Endothelial cell (in vitro differentiated cells): ENCODE results near the gene HSPA8. TPM values are rescaled to one million over a fixed set of nuclear protein-coding genes. Genes with fewer than 3 reads are reported as not detected.

Experiments
- DNase-seq: peaks from one replicate; pipeline ENCODE4 v3.0.0; 2021; ENCODE audit warnings: low spot score
- H3K27ac Mint-ChIP-seq: one replicate; pipeline ENCODE4 v1.8.0; 2021; ENCODE audit warnings: mixed read lengths, inconsistent platforms; ENCODE audit not compliant: unreplicated experiment
- H3K27me3 Mint-ChIP-seq: one replicate; pipeline ENCODE4 v1.8.0; 2021; ENCODE audit warnings: mild to moderate bottlenecking, moderate library complexity, mixed read lengths, inconsistent platforms; ENCODE audit not compliant: unreplicated experiment
- H3K36me3 Mint-ChIP-seq: one replicate; pipeline ENCODE4 v1.8.0; 2021; ENCODE audit warnings: mild to moderate bottlenecking, low read depth, mixed read lengths, inconsistent platforms; ENCODE audit not compliant: unreplicated experiment
- H3K4me1 Mint-ChIP-seq: one replicate; pipeline ENCODE4 v1.8.0; 2021; ENCODE audit warnings: mild to moderate bottlenecking, mixed read lengths, inconsistent platforms; ENCODE audit not compliant: unreplicated experiment
- H3K4me3 Mint-ChIP-seq: one replicate; pipeline ENCODE4 v1.8.0; 2021; ENCODE audit warnings: mild to moderate bottlenecking, mixed read lengths, inconsistent platforms; ENCODE audit not compliant: unreplicated experiment
- H3K9me3 Mint-ChIP-seq: one replicate; pipeline ENCODE4 v1.8.0; 2021; ENCODE audit warnings: mixed read lengths, inconsistent platforms; ENCODE audit not compliant: unreplicated experiment
- total RNA-seq: library from RNA; stranded (reverse); fragmentation: NEBNext Ultra II Directional; extraction: Animal tissue kit (Norgen Biotek cat#: 25700); gene quantifications from one replicate; pipeline ENCODE4 v1.2.1, GENCODE V29; 2021; ENCODE audit not compliant: unreplicated experiment
- TF ChIP-seq, protein P1 (sequence below): fragments of 200-600 bp; sonication (generic); IDR thresholded peaks from one replicate; pipeline ENCODE4 v1.5.0; 2021; ENCODE audit warnings: antibody characterized with exemption; ENCODE audit not compliant: unreplicated experiment

Gene HSPA8
- total RNA-seq, 1 donor from 2014 or later, result 1,201 TPM

DNA sequence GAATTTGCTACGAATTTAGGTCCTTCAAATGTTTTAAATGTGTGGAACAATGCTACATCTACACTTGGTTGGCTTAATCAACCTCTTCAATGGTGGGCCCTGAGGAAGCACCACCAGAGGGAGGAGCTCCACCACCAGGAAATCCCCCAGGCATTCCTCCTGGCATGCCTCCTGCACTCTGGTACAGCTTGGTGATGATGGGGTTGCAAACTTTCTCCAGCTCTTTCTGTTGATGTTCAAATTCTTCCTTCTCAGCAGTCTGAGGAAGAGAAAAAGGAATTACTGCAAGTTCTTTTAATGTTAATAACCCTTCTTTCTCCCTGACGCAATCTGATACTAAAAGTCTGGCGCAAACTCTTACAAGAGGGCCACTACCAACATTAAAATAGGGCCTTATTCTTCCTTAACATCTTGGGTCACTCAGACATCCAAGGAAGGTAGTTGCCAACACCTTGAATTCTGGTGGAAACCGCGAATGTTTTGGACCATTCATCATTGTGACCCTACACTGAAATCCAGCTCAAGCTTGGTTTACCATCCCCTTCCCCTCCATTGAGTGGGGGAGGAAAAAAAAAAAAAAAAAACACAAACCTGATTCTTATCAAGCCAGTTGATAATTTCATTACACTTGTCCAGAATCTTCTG, 4.2 kb downstream of the HSPA8 start:
- peak overlapping the region; percentile 7 for H3K4me3 Mint-ChIP-seq
- H3K27me3 Mint-ChIP-seq, result peaks cover 7% of the 10 kb centered on the region
- peaks cover 54% of the 10 kb centered on the region for H3K36me3 Mint-ChIP-seq
- TF ChIP-seq, protein P1, sequence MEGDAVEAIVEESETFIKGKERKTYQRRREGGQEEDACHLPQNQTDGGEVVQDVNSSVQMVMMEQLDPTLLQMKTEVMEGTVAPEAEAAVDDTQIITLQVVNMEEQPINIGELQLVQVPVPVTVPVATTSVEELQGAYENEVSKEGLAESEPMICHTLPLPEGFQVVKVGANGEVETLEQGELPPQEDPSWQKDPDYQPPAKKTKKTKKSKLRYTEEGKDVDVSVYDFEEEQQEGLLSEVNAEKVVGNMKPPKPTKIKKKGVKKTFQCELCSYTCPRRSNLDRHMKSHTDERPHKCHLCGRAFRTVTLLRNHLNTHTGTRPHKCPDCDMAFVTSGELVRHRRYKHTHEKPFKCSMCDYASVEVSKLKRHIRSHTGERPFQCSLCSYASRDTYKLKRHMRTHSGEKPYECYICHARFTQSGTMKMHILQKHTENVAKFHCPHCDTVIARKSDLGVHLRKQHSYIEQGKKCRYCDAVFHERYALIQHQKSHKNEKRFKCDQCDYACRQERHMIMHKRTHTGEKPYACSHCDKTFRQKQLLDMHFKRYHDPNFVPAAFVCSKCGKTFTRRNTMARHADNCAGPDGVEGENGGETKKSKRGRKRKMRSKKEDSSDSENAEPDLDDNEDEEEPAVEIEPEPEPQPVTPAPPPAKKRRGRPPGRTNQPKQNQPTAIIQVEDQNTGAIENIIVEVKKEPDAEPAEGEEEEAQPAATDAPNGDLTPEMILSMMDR, result no peak
- H3K4me1 Mint-ChIP-seq, result peaks cover 38% of the 10 kb centered on the region
- no peak overlapping the region for H3K27ac Mint-ChIP-seq
- no peak for DNase-seq
- no peaks in the 10 kb centered on the region for H3K9me3 Mint-ChIP-seq

DNA sequence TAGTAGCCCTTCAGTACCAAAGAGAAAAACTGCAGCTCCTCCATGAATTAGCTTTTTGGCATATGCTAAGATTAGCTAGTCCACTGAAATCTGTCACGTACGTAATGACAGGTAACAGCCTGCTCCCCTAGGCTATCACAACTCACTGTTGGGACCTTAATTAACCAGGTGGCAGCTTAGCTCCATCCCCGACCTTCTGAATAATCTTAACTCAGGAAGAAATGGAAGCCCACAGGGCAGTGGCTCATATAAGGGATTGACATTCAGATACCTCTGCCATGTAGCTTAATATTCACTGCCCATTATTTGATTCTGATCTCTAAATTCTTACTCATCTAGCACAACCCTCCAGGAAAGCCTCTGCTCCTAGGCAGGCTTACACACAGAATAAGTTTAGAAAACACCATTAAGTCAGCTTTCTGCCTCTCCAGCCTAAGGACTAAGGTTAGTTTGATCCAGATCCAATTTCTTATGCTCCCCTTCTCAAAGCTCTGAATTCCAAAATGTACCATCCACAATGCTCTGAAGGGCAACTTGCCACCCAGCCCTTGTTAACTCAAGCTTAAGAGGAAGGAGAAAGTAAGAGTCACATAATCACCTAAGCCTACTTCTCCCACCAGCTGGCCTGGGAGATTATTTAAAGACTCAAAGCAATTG, 5.0 kb downstream of the HSPA8 start:
- no peak overlapping the region for H3K27ac Mint-ChIP-seq
- H3K4me1 Mint-ChIP-seq, result peaks cover 38% of the 10 kb centered on the region

GRCh38 chr11:123055191-123055901, 6.6 kb downstream of the HSPA8 start:
- Mint-ChIP-seq H3K27ac (no peak overlapping the region), H3K9me3 (no peaks in the 10 kb centered on the region)

More for the DNA sequence above, 5.0 kb downstream of the HSPA8 start:
- TF ChIP-seq, protein P1, result no peak
- no peaks in the 10 kb centered on the region for H3K9me3 Mint-ChIP-seq
- DNase-seq, result no peak
- H3K36me3 Mint-ChIP-seq, result peaks cover 54% of the 10 kb centered on the region
- H3K27me3 Mint-ChIP-seq, result peaks cover 5% of the 10 kb centered on the region
- peak overlapping the region; percentile 7 for H3K4me3 Mint-ChIP-seq

DNA sequence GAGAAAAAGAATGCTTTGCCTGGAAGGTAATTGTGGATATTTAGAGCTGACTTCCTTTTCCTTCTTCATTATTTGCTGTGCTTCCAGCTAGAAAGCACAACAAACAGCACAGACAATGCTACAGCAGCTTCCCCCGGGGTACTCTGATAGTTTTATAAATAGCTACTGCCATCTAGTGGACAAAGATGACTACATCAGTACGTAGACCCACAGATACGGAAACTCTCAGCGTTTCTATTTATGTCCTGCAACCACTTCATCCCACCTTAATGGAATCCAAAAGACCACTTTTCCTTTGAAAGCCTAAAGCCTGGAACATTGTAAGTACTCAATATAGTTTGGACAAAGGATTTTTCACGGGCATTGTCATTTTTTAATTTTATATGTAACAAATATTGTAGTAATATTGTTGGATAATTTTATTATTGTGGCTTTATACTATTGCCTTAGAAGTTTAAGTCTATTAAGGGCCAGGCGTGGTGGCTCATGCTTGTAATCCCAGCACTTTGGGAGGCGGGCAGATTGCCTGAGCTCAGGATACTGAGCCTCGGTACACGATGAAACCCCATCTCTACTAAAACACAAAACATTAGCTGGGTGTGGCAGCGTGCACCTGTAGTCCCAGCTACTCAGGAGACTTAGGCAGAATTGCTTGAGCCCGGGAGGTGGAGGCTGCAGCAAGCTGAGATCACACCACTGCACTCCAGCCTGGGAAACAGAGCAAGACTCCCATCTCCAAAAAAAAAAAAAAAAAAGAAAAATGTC, 7.5 kb downstream of the HSPA8 start:
- H3K36me3 Mint-ChIP-seq, result peaks cover 35% of the 10 kb centered on the region
- peaks cover 3% of the 10 kb centered on the region for H3K27me3 Mint-ChIP-seq
- peaks cover 19% of the 10 kb centered on the region for H3K4me1 Mint-ChIP-seq
- H3K9me3 Mint-ChIP-seq, result no peaks in the 10 kb centered on the region
- no peak overlapping the region for H3K4me3 Mint-ChIP-seq
- TF ChIP-seq, protein P1, result peak; percentile 72
- peak; percentile 23 for DNase-seq
- no peak overlapping the region for H3K27ac Mint-ChIP-seq

More at GRCh38 chr11:123055191-123055901, 6.6 kb downstream of the HSPA8 start:
- TF ChIP-seq, protein P1, result no peak
- Mint-ChIP-seq H3K36me3 (peaks cover 43% of the 10 kb centered on the region), H3K4me3 (no peak overlapping the region), H3K4me1 (peaks cover 27% of the 10 kb centered on the region), H3K27me3 (peaks cover 3% of the 10 kb centered on the region)
- no peak for DNase-seq
